ENCODE results near the gene GPC6.
"Not testable (repeated sequence)": the region's sequence is repeated elsewhere in the genome, so short reads cannot be mapped to it uniquely, and the experiment has no call there.

Gene GPC6

DNA sequence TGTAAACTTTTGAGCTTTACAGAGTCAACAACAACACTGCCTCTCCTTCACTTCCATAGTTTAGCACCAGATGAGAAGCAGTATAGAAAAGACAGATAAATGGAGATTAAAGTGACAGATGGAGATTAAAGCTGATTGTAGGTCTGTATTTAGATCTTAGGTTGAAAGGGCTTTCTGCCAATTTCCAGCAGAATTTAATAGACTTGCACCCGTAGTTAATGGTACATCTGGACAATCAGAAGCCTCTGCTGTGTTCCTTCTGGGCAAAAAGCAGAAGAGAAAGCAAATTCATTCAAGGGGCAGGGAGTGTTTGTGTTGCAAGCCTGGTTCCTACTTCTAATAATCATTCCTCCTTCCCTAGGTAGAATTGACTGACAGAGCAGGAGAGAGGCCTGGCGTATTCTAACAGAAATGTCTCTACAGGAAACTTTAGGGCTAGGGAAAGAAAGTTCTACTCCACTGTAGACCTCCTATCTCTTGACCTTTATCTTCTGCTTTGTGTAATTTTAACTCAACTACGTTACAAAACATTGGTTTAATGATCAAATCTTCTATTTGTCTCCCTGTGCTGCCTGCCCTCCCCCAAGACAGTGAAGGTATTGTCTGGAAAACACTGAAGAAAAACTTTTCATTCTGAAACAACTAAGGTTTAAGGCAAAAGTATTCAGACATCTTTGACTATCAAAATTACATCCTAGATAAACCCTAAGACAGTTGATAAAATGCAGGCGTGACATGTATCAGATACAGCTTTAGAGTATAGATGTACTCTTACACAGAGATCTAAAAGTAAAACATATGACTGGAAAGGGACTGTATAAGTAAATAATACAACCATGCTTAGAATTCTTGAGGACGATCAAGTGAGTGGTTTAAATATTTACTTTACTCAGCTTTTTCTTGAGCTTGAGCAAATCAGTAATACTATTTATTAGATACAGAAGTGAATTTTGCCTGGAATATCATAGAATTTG lies 44.4 kb downstream of the GPC6 start:
- DNase-seq = no peak

DNA sequence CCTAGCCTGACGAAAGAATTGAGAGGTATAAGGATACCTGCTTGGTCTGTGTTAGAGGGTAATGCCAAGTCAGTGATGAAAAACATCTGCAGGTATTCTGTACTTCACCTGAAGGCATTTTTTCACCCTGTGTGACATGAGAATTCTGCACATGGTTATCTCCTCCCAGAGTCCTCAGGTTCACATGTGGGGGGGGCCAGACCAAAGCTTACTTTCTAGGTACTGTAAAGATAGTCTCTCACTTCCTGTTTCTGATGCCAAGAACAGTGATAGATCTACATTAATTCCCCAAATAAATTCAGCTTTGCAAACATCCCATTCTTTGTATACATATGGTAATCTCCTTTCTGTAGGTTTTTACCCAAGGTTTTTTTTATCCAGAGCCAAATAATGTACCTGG lies 53.4 kb downstream of the GPC6 start:
- no peak for DNase-seq

DNA sequence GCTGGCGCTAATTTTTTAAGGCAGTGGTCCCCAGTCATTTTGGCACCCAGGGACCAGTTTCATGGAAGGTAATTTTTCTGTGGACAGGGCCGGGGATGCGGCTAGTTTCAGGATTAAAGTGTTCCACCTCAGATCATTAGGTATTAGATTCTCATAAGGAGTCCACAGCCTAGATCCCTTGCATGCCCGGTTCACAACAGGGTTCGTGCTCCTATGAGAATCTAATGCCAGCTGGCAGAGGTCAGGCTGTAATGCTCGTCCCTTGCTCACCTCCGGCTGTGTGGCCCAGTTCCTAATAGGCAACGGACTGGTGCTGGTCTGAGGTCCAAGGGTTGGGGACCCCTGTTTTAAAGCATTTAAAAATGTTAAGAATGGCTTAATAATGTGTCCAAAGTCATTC lies 54.1 kb downstream of the GPC6 start:
- DNase-seq = no peak

DNA sequence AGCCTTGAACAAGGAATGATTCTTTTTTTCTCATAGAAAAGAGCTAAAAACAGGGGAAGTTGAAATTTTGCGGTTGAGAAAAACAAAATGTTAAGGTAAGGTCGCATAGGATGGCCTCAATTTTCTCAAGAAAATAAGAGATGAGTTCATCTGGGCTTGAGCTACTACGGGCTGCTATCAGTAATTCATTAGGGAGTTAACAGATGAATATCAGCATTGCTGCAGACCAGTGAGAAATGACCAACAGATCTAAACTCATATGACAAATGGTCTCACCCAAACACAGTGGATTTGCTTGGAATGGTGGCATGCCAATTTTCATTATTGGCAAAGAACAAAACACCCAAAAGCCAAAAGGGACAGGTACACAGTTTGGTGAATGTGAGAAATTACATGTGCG lies 56.6 kb downstream of the GPC6 start:
- DNase-seq = no peak

DNA sequence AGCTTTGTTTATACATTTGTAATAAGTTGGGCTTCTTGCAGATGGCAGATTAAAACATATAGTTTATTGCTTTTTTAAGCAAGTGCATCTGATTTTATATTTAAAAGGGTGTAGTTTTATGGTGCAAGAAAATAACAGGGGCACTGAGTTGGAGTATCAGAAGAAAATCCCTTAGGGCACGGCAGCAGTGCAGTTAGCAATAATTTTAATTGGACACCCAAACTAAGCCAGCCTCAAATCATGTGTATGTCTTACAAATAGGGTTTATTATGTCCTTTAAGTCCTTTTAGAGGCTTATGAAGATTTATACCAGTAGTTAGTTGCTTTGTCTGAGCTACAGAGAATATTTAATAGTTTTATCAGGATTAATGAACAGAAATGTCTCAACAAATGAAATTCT lies 57.5 kb downstream of the GPC6 start:
- no peak for DNase-seq

DNA sequence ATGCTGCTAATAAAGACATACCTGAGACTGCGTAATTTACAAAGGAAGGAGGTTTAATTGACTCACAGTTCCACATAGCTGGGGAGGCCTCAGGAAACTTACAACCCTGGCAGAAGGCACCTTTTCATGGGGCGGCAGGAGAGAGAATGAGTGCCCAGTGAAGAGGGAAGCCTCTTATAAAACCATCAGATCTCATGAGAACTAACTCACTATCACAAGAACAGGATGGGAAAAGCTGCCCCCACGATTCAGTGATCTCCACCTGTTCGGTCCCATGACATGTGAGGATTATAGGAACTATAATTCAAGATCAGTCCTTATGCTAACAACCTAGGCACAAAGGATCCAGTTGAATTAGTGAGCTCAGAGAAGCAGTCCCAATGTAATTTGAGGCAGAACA lies 59.4 kb downstream of the GPC6 start:
- DNase-seq = no peak

DNA sequence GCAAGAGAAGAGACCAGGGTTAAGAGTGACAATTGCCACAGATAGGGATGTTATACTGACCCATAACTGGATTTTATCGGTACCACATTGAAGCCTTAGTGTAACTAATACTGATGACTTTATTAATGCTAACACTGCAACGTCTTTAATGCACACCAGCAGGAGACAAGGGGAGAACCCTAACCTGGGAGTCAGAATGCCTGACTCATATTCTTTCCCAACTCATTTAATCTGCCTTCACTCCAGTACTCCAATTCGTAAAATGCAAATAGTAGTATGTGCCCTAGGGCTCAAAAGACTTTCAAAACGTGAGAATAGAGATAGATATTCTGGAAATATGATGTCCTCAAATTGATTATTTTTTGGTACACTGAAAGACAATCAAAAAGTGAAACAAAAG lies 62.4 kb downstream of the GPC6 start:
- DNase-seq = no peak

DNA sequence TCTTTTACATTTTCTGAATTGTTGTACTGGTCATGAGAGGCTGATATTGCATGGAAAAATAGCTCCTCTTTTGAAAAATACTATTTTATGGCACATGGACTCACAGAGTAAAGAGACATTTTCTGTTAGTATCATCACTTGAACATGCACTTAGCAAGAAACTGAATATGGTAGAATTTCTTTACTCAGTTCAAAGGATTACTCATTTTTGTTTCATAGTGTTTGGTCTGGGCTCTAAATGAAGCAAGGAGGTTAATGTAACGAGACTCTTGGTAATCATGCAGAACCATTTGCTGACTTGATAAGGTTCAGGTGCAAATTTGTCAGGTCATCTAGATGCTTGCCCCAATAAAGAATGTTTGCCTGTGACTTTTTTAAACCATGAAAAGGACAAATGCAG lies 63.2 kb downstream of the GPC6 start:
- no peak for DNase-seq

DNA sequence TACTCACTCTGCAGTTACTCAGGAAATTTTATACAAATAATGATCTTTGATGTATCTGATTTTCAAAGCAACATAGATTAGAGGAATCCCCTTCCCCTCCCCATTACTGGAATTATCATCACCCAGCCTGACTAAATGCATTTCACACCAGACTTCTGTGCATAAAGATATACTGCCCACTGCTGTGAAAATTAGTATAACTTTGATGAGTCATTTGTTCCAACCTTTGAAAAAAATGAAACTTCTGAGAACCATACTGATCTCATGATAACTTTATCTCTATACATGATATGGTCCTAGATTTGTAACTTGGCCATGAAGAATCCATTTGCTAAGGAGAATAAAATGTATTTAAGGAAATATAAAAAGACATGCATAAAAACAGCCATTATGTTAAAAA lies 63.9 kb downstream of the GPC6 start:
- no peak for DNase-seq

DNA sequence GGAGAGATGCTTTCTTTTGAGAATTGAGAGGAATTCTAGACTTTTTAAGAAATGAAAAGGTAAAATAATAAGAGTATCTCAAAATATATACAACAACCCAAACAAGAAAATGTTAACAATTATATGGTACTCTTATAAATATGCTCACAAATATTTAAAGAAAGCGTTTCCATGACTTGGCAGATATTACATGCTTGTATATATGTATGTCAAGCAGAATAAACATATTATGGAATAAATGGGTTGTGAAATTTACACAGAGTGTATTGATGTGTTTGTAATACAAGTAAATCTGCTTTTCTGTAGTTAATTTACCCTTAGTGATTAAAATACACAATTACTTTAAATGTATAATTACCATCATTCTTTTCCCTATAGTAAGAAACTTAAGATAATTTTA lies 65.8 kb downstream of the GPC6 start:
- DNase-seq = no peak

DNA sequence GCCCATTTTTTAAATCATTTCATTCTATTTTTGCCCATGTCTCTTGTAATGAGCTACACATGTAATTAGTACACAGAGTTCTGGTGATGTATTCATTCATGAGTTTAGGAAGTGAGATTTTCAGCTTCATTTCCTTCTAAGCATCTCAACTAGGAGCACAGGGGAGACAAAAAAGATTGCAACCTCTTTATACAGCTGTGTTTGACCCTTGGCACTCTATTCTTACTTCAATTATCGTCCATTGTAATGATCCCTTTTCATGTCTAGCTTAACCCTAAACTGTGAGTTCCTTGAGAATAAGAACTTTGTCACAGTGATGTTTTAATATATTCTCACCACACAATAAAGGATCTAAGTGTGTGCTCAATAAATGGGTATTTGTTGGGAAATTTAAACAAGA lies 67.1 kb downstream of the GPC6 start:
- DNase-seq = no peak

DNA sequence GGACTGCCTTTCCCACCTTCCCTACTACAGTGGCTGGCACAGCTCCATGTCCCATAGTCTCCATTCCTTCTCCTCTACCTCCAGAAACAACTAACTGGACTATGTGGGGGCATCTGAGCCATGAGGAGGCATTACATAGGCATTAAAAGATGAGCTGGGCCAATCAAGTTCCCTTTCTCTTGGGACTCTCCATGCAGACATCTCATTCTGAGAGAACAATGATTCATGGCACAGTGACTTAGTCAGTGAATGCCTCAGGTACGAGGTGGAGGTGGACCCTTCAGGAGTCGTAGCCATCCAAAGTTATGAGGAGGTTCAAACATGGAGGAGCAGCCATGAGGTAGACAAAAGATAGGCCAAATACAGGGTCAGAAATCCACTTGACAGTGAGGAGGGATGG lies 70.0 kb downstream of the GPC6 start:
- DNase-seq = no peak

DNA sequence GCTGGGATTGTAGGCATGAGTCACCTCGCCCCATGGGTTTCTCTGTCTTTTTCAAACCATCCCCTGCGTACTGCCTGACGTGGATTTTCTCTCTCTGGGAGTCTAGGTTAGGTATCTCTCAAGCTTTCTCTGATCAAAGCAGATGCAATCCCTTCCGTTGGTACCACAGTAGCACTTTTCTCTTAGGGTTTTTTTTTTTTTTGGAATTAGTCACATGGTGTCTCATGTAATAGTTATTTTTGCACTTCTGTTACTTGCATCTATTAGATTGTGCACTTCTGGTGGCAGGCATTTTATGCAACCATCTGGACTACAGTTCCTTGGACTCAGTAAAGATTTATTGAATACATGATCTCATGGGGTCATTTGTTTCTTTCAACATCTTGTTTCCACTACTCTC lies 72.1 kb downstream of the GPC6 start:
- no peak for DNase-seq

DNA sequence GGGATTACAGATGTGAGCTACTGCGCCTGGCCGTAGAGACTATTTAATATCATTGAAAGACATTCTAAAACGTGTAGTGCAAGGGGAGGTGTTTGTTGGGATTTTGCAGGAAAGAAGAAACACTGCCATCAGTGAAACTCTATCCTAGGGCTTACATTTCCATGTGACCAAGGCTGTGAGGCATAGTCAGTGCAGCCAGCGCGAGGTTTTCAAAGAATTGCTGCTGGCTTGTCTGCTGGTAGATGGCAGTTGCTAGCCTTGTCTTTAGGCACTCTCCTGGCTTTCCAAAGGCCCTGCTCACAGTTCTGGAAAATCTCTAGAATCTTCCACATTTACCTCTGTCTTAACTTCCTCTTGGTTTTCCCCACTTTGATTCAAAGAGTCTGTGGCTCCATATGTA lies 77.5 kb downstream of the GPC6 start:
- DNase-seq = no peak

DNA sequence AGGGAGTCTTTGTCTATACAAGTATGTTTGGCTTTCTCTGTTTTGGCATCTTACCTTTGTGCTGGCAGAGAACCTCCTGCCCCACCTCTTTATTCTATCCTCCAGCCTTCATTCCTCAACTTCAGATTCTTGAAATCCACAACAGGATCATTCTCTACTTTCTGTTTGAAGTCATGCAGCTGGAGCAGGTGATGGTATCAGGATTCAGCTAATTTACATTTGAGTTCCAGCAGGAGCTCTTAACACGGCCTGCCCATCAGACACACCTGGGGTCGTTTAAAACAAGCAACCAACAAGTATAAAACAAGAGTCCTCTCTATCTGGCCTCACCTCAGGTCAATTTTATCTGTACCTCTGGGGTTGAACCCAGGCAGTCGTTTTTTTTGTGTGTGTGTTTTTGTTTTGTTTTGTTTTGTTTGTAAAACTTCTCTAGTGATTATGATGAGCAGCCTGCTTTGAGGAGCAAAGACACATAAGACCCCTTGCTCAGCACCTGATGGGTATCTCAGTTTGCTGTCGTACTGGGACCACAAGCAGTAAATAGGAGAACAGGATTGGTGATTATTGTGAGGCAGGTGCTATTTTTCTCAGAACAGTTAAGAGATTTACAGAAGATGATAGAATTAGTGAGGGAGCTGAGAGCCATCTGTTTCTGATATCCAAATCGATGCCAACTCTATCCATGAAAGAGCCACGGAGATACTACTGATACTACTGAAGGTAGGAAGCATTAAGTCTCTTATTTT lies 78.4 kb downstream of the GPC6 start:
- DNase-seq = no peak

DNA sequence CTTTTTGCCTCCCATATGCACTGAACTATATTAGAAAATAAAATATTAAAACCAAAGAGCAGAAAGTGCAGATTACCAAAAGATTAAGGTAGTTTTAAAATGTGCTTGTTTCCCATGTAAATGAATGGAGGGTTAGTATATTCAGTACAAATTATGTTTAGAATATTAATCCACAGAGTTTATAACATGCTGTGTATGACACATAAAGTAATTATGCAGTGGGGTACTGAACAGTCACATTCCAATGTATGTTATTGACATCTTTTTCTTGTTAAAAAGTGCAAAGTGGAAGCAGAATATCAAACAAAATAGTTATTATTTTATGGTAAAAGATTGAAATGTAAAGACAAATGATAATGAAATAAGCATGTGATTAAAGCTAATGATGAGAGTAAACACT lies 79.3 kb downstream of the GPC6 start:
- DNase-seq = no peak

DNA sequence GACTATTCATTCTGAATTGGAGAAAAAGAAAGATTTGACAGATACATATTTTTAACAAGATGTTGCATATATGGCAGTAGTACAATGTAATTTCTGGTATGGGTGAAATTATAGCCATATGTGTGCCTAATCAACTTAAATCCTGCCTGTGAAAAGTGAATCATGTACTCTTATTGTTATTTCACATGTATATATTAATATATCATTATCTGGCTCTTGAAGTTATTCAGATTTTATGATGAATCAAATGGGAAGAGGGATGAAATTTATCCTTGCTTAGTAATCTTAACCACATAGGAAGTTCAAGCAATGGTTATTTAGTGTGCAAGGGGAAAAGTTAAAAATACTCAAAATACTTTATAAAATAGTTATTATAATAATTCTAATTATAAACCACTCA lies 80.5 kb downstream of the GPC6 start:
- no peak for DNase-seq

DNA sequence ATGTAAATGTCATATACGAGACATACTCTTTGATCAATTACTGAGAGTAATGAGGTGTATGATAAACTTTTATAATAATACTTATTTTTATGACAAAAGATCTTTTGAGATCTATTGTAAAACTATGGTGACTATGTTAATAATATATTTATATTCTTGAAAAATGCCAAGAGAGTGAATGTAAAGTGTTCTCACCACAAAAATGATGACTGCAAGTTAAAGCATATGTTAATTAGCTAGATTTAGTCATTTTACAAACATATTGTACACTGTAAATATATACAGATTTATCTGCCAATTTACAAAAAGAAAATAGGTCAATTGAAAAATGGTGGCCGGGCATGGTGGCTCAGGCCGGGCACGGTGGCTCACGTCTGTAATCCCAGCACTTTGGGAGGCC lies 81.0 kb downstream of the GPC6 start:
- DNase-seq = no peak

DNA sequence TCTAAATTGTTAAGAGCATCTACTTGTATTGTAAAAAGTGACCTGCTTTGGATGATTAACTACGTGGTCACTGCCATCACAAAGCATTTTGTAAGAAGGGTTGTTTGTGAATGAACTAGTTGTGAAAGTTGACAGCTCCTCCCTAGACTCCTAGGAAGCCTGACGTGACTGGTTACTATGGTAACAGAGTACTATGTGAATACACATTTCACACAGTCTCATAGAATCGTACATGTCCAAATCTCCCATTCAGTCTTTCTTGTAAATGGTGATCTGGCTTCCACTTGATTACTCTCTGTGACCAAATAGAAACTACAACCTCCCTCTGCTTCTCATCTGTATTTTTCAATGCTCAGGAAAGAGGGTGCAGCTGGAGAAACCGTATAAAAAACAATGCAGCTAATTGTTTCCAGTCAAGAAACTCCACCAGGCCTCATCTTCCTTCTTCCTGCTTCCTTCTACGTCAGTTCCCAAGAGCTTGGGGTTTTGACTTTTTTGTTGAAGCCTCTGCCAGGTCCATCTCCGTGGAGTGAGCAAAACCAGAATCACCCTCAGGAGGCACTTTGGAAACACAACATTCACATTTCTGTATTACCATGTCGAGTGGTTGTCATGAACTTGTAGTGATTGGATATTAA lies 83.4 kb downstream of the GPC6 start:
- DNase-seq = no peak

DNA sequence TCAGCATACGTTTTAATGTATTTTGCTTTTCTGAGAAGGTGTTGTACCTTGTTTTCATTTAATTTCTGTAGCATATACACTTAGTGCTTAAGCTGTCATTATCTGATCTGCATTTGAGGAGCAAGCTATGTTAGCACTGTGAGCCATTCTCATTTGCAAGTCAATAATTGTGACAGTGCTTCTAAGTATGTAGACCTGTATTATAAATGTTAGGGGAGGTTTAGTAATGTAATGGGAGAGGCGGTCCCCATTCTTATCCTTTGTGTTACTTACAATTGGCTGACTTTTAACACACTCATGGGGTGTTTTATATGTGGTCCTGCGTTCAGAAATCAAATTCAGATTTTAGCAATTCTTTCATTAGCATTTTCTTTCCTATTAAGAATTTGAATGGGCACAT lies 90.2 kb downstream of the GPC6 start:
- no peak for DNase-seq

DNA sequence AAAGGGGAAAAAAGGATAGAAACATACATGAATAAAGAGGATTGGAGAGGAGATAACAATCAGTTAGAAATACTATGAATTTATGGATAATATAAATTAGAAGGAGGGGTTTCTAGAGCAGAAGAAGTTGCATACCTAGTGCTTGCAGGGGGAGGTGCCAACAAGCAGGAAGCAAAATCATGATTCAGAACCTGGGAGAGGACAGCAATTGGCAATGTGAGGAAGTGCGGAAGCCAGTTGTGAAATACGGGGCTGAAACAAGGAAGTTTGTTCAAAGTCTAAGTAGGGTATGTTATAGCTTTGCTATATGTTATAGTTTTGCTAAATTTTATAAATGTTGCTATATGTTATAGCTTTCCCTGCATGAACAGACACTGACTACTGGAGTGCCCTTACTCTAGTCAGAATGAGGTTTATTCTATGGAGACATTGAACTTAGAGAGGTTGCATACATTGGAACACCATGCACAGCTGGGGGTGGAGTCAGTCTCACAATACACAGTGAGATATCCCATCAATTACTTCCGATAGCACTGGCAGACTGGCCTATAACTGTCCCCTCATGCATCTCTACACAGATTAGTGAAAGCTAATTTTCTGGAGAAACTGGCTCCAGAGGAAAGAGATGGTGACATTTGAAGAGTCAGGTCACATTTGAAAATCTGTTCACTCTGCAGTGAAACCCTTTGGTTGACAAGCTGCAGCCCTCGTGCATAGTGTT lies 92.1 kb downstream of the GPC6 start:
- DNase-seq = no peak

DNA sequence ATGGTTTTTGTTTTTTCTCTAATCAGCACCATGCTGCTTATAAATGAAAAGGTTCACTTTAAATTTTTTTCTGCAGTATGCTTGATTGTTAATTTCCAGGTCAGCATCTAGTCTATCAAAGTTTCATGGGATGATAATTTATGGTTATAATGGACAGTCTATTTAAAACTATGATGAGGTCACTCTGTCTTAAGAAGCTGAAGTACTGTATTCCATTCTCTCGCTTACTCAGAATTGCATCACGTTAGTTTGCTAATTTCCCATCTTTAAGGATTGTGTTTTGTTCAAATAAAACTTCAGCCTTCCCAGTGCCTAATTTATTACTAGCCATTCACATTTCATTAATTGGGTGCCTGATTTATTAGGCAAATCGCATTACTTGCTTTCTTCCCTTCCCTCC lies 94.3 kb downstream of the GPC6 start:
- no peak for DNase-seq

DNA sequence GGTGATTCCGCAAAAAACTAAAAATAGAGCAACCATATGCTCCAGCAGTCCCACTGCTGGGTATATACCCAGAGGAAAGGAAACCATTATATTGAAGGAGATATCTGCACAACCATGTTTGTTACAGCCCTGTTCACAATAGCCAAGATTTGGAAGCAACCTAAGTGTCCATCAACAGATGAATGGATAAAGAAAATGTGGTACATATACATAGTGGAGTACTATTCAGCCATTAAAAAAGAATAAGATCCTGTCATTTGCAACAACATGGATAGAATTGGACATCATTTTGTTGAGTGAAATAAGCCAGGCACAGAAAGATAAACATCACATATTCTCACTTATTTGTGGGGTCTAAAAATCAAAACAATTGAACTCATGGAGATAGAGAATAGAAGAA lies 97.3 kb downstream of the GPC6 start:
- not testable (repeated sequence) for DNase-seq

All from effector CD8-positive, alpha-beta T cell (primary cell).